ENCODE results near the gene CALM3.

The CALM3 gene

GRCh38 chr19:46596008-46596407, 5.1 kb upstream of the CALM3 start:
- Mint-ChIP-seq H3K36me3 (ENCODE audit: low read depth) (peaks cover 13% of the 10 kb centered on the region), H3K9me3 (peaks cover 52% of the 10 kb centered on the region), H3K4me3 (no peak overlapping the region), H3K4me1 (peaks cover 5% of the 10 kb centered on the region), H3K27me3 (ENCODE audit: low read depth, poor library complexity) (peaks cover 16% of the 10 kb centered on the region), H3K27ac (no peak overlapping the region)
- TF ChIP-seq CTCF (IDR thresholded peaks at IDR 0.05) = no peak
- DNase-seq = no peak

GRCh38 chr19:46598372-46598917, 2.7 kb upstream of the CALM3 start:
- H3K27me3 Mint-ChIP-seq (ENCODE audit: low read depth, poor library complexity) = peaks cover 14% of the 10 kb centered on the region
- no peak overlapping the region for H3K4me3 Mint-ChIP-seq
- no peak for DNase-seq
- H3K27ac Mint-ChIP-seq = no peak overlapping the region
- peaks cover 48% of the 10 kb centered on the region for H3K9me3 Mint-ChIP-seq
- peaks cover 13% of the 10 kb centered on the region for H3K36me3 Mint-ChIP-seq (ENCODE audit: low read depth)
- TF ChIP-seq CTCF (IDR thresholded peaks at IDR 0.05) = no peak
- peaks cover 19% of the 10 kb centered on the region for H3K4me1 Mint-ChIP-seq

GRCh38 chr19:46599716-46600373, 1.3 kb upstream of the CALM3 start:
- peak overlapping the region; percentile 100 for H3K27ac Mint-ChIP-seq
- TF ChIP-seq CTCF (IDR thresholded peaks at IDR 0.05) = no peak
- H3K4me3 Mint-ChIP-seq = peak overlapping the region; percentile 93
- DNase-seq = no peak
- peaks cover 30% of the 10 kb centered on the region for H3K4me1 Mint-ChIP-seq
- H3K36me3 Mint-ChIP-seq (ENCODE audit: low read depth) = peaks cover 13% of the 10 kb centered on the region
- peaks cover 8% of the 10 kb centered on the region for H3K27me3 Mint-ChIP-seq (ENCODE audit: low read depth, poor library complexity)
- peaks cover 48% of the 10 kb centered on the region for H3K9me3 Mint-ChIP-seq

GRCh38 chr19:46600384-46601317, 479 bp upstream of the CALM3 start:
- peak; percentile 99 for DNase-seq
- peak overlapping the region; percentile 100 for H3K27ac Mint-ChIP-seq
- H3K9me3 Mint-ChIP-seq = peaks cover 44% of the 10 kb centered on the region
- H3K36me3 Mint-ChIP-seq (ENCODE audit: low read depth) = peaks cover 13% of the 10 kb centered on the region
- H3K4me3 Mint-ChIP-seq = peak overlapping the region; percentile 93
- peaks cover 37% of the 10 kb centered on the region for H3K4me1 Mint-ChIP-seq
- peaks cover 8% of the 10 kb centered on the region for H3K27me3 Mint-ChIP-seq (ENCODE audit: low read depth, poor library complexity)
- TF ChIP-seq CTCF (IDR thresholded peaks at IDR 0.05) = no peak

- H3K4me1 Mint-ChIP-seq = peaks cover 46% of the 10 kb centered on the region
- H3K9me3 Mint-ChIP-seq = peaks cover 32% of the 10 kb centered on the region
- TF ChIP-seq CTCF (IDR thresholded peaks at IDR 0.05) = no peak
- no peak for DNase-seq
- peak overlapping the region; percentile 93 for H3K4me3 Mint-ChIP-seq
- H3K36me3 Mint-ChIP-seq (ENCODE audit: low read depth) = peaks cover 21% of the 10 kb centered on the region
- H3K27ac Mint-ChIP-seq = peak overlapping the region; percentile 39
- peaks cover 3% of the 10 kb centered on the region for H3K27me3 Mint-ChIP-seq (ENCODE audit: low read depth, poor library complexity)
Observed at GRCh38 chr19:46602392-46603194, 1.5 kb downstream of the CALM3 start.

Measured in nephron progenitor cell (in vitro differentiated cells).